Activated T-helper 2 cell treated with anti-CD3 and anti-CD28 coated beads, Interferon-gamma antibody, Interleukin-2, Interleukin-4, amounts not matched to agents 10 μg/mL and 5 μg/mL and 100 μg/mL, durations not matched to agents 14 hours and 24 hours and 36 hours (primary cell): ENCODE data around the gene EXOSC7. TPM values are rescaled to one million over a fixed set of nuclear protein-coding genes. Genes with fewer than 3 reads are reported as not detected.
"Not testable (repeated sequence)": the region's sequence is repeated elsewhere in the genome, so short reads cannot be mapped to it uniquely, and the experiment has no call there.

Source experiments
- DNase-seq: peaks from one replicate; pipeline ENCODE4 v3.0.0; 2021; ENCODE audit warnings: low spot score
- H3K27ac Mint-ChIP-seq: one replicate; pipeline ENCODE4 v1.8.0; 2021; ENCODE audit warnings: mixed read lengths
- H3K27me3 Mint-ChIP-seq: one replicate; pipeline ENCODE4 v1.8.0; 2021; ENCODE audit warnings: low read depth, mixed read lengths
- H3K36me3 Mint-ChIP-seq: one replicate; pipeline ENCODE4 v1.8.0; 2021; ENCODE audit warnings: low read depth, mixed read lengths
- H3K4me1 Mint-ChIP-seq: one replicate; pipeline ENCODE4 v1.8.0; 2021; ENCODE audit warnings: low read depth, mixed read lengths
- H3K4me3 Mint-ChIP-seq: one replicate; pipeline ENCODE4 v1.8.0; 2021; ENCODE audit warnings: low read depth, mild to moderate bottlenecking, moderate library complexity, mixed read lengths
- H3K9me3 Mint-ChIP-seq: one replicate; pipeline ENCODE4 v1.8.0; 2021; ENCODE audit warnings: mixed read lengths
- intact Hi-C: fragments of 100-400 bp; cut with micrococcal nuclease; formaldehyde crosslinking; loops from one replicate; pipeline ENCODE4 v1.15.1; 2023
- total RNA-seq: library from RNA; stranded (reverse); gene quantifications from 2 replicates; pipeline ENCODE4 v1.2.3, GENCODE V29; 2022

EXOSC7 gene
- total RNA-seq, 1 donor from 2014 or later = 83.0 TPM

GRCh38 chr3:44968447-44968858 lies 7.6 kb upstream of the EXOSC7 start:
- no peaks in the 10 kb centered on the region for H3K9me3 Mint-ChIP-seq
- no peaks in the 10 kb centered on the region for H3K27me3 Mint-ChIP-seq
- intact Hi-C loops = no loop called here
- H3K4me3 Mint-ChIP-seq = no peak overlapping the region
- DNase-seq = no peak
- H3K27ac Mint-ChIP-seq = no peak overlapping the region
- peaks cover 64% of the 10 kb centered on the region for H3K4me1 Mint-ChIP-seq
- peaks cover 2% of the 10 kb centered on the region for H3K36me3 Mint-ChIP-seq

- H3K36me3 Mint-ChIP-seq = peaks cover 2% of the 10 kb centered on the region
- no peak overlapping the region for H3K27ac Mint-ChIP-seq
- no peaks in the 10 kb centered on the region for H3K9me3 Mint-ChIP-seq
- DNase-seq = no peak
- intact Hi-C loops = no loop called here
- no peak overlapping the region for H3K4me3 Mint-ChIP-seq
- H3K4me1 Mint-ChIP-seq = peaks cover 64% of the 10 kb centered on the region
- no peaks in the 10 kb centered on the region for H3K27me3 Mint-ChIP-seq
Observed at GRCh38 chr3:44969154-44969827, 6.8 kb upstream of the EXOSC7 start.

- intact Hi-C loops = no loop called here
- Mint-ChIP-seq H3K9me3 (no peaks in the 10 kb centered on the region), H3K4me1 (peaks cover 68% of the 10 kb centered on the region), H3K27me3 (no peaks in the 10 kb centered on the region), H3K27ac (no peak overlapping the region), H3K36me3 (peaks cover 2% of the 10 kb centered on the region), H3K4me3 (no peak overlapping the region)
- DNase-seq = no peak
Observed at GRCh38 chr3:44969828-44970179, 6.2 kb upstream of the EXOSC7 start.

GRCh38 chr3:44970926-44971490 lies 5.0 kb upstream of the EXOSC7 start:
- Mint-ChIP-seq H3K9me3 (no peaks in the 10 kb centered on the region), H3K4me3 (no peak overlapping the region), H3K4me1 (peaks cover 63% of the 10 kb centered on the region), H3K36me3 (peaks cover 2% of the 10 kb centered on the region), H3K27me3 (no peaks in the 10 kb centered on the region), H3K27ac (no peak overlapping the region)
- no peak for DNase-seq
- intact Hi-C loops = no loop called here

DNA sequence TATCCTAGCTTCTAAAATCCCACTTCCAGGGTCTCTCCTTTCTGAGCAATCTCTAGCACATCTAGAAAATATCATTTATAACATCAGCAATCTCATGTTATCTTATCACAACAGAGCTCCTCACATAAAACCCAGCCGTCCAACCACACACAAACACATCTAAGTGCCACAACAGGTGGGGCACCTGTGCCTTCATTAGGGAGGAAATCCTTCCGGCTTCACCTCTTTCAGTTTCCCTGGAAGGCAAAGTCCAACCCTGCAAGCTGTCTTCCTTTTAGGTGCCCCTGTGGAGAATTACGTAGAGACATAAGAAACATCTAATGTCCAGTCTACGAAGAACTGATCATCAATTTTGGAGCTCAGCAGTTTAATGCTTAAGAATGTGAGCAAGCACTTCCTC lies 1.6 kb upstream of the EXOSC7 start:
- no peak overlapping the region for H3K27ac Mint-ChIP-seq
- intact Hi-C loops = no loop called here
- no peaks in the 10 kb centered on the region for H3K27me3 Mint-ChIP-seq

GRCh38 chr3:44981220-44981619 lies 5.2 kb downstream of the EXOSC7 start:
- peaks cover 28% of the 10 kb centered on the region for H3K36me3 Mint-ChIP-seq
- no peak for DNase-seq
- H3K4me3 Mint-ChIP-seq = no peak overlapping the region
- intact Hi-C loops = no loop called here
- no peaks in the 10 kb centered on the region for H3K9me3 Mint-ChIP-seq
- H3K27ac Mint-ChIP-seq = no peak overlapping the region
- H3K27me3 Mint-ChIP-seq = no peaks in the 10 kb centered on the region
- H3K4me1 Mint-ChIP-seq = peaks cover 64% of the 10 kb centered on the region

More for the DNA sequence above, 1.6 kb upstream of the EXOSC7 start:
- no peaks in the 10 kb centered on the region for H3K9me3 Mint-ChIP-seq
- no peak for DNase-seq
- H3K4me3 Mint-ChIP-seq = peak overlapping the region; percentile 94
- peaks cover 49% of the 10 kb centered on the region for H3K4me1 Mint-ChIP-seq
- peaks cover 13% of the 10 kb centered on the region for H3K36me3 Mint-ChIP-seq

DNA sequence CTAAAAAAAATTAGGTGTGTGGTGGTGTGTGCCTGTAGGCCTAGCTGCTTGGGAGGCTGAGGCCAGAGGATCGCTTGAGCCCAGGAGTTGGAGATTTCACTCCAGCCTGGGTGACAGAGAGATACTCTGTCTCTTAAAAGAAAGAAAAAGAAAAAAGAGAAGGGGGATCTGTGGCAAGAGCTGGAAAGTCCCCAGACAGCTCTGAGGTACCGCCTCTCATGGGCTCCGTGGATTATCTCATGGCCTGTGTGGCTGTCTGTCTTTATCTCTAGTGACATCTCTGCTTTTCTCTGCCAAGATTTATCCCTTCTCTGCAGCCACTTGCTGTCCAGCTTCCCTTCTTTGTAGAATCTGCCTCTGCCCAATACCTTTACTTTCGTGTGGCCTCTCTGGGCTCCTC lies 5.7 kb downstream of the EXOSC7 start:
- Mint-ChIP-seq H3K36me3 (peaks cover 28% of the 10 kb centered on the region), H3K27ac (no peak overlapping the region), H3K4me1 (peaks cover 64% of the 10 kb centered on the region), H3K27me3 (no peaks in the 10 kb centered on the region), H3K9me3 (no peaks in the 10 kb centered on the region), H3K4me3 (peak overlapping the region; percentile 2)
- no peak for DNase-seq
- intact Hi-C loops = no loop called here

DNA sequence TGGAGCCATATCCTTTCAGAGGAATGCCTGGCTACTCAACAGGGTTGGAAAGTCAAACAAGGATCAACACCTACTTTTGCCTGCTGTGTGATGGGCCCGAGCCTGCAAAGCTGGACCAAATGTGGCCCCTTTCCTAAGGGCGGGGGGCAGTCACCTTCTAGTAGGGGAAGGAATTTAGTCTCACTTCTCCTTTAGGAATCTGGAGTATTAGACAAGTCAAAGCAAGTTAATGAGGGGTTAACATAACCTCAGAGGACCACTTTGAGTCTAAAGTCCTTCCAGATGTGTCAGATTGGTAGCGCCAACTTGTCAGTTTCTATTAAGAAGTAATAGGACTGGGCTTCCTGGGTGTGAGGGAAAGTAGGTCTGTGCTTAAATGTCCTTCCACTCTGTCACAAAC lies 6.8 kb downstream of the EXOSC7 start:
- H3K9me3 Mint-ChIP-seq = no peaks in the 10 kb centered on the region
- no peak for DNase-seq
- peaks cover 26% of the 10 kb centered on the region for H3K36me3 Mint-ChIP-seq
- intact Hi-C loops = no loop called here
- no peaks in the 10 kb centered on the region for H3K27me3 Mint-ChIP-seq
- H3K27ac Mint-ChIP-seq = no peak overlapping the region
- H3K4me1 Mint-ChIP-seq = peaks cover 58% of the 10 kb centered on the region
- H3K4me3 Mint-ChIP-seq = no peak overlapping the region

- Mint-ChIP-seq H3K27ac (no peak overlapping the region), H3K27me3 (no peaks in the 10 kb centered on the region), H3K9me3 (no peaks in the 10 kb centered on the region), H3K4me1 (peaks cover 55% of the 10 kb centered on the region), H3K4me3 (no peak overlapping the region), H3K36me3 (peaks cover 22% of the 10 kb centered on the region)
- intact Hi-C loops = no loop called here
- no peak for DNase-seq
Observed at GRCh38 chr3:44983484-44983941, 7.5 kb downstream of the EXOSC7 start.

GRCh38 chr3:44984335-44984734 lies 8.3 kb downstream of the EXOSC7 start:
- H3K9me3 Mint-ChIP-seq = no peaks in the 10 kb centered on the region
- DNase-seq = no peak
- no peak overlapping the region for H3K27ac Mint-ChIP-seq
- no peak overlapping the region for H3K4me3 Mint-ChIP-seq
- H3K36me3 Mint-ChIP-seq = peaks cover 24% of the 10 kb centered on the region
- intact Hi-C loops = no loop called here
- H3K4me1 Mint-ChIP-seq = peaks cover 52% of the 10 kb centered on the region
- no peaks in the 10 kb centered on the region for H3K27me3 Mint-ChIP-seq

- DNase-seq, H3K27ac Mint-ChIP-seq, H3K4me3 Mint-ChIP-seq, H3K9me3 Mint-ChIP-seq, H3K27me3 Mint-ChIP-seq: not testable (repeated sequence)
- peaks cover 38% of the 10 kb centered on the region for H3K4me1 Mint-ChIP-seq
- H3K36me3 Mint-ChIP-seq = peaks cover 36% of the 10 kb centered on the region
- intact Hi-C loops = loop anchor here (2.0 kb wide), 1 partner anchor 28 kb away; no protein-coding TSS in a partner anchor
Observed at GRCh38 chr3:44986330-44986729, 10.3 kb downstream of the EXOSC7 start.

- no peak for DNase-seq
- no peaks in the 10 kb centered on the region for H3K9me3 Mint-ChIP-seq
- peaks cover 28% of the 10 kb centered on the region for H3K4me1 Mint-ChIP-seq
- H3K27me3 Mint-ChIP-seq = no peaks in the 10 kb centered on the region
- no peak overlapping the region for H3K27ac Mint-ChIP-seq
- intact Hi-C loops = loop anchor here (2.0 kb wide), 1 partner anchor 27 kb away; no protein-coding TSS in a partner anchor
- peaks cover 44% of the 10 kb centered on the region for H3K36me3 Mint-ChIP-seq
- no peak overlapping the region for H3K4me3 Mint-ChIP-seq
Observed at GRCh38 chr3:44987332-44987731, 11.3 kb downstream of the EXOSC7 start.

DNA sequence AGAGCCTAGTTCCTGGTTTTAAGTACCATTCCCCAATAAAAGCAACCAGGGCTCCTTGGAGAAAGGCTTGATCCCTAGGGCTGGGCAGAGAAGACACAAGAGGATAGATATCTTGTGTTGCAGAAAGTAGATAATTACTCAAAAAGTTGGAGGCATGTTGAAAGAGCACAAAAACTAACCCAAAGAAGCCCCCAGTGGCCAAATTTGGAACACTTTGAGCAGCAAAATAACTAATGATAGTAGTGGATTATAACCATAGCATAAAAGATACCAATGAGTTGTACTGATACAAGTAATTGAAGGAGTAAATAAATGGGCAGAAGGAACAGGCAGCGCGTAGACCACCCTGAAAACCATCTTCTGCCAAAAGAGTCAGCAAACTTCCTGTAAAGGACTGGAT lies 12.0 kb downstream of the EXOSC7 start:
- intact Hi-C loops = no loop called here
- peaks cover 27% of the 10 kb centered on the region for H3K4me1 Mint-ChIP-seq

More for the DNA sequence above, 12.0 kb downstream of the EXOSC7 start:
- no peak overlapping the region for H3K4me3 Mint-ChIP-seq
- H3K27me3 Mint-ChIP-seq = no peaks in the 10 kb centered on the region
- H3K27ac Mint-ChIP-seq = no peak overlapping the region
- peaks cover 52% of the 10 kb centered on the region for H3K36me3 Mint-ChIP-seq
- no peak for DNase-seq
- no peaks in the 10 kb centered on the region for H3K9me3 Mint-ChIP-seq
